Measurements from ENCODE around the gene AGPAT4. TPM values are rescaled to one million over a fixed set of nuclear protein-coding genes. Genes with fewer than 3 reads are reported as not detected.

Gene AGPAT4
- total and polyA plus RNA-seq, 2 donors (not counting 3 experiments of a cell fraction or from before 2014, with no cell fraction given): 10.2 to 15.2 TPM

- no TSS peak for BruUV-seq (replicated peaks)
- Histone ChIP-seq H2AFZ (ENCODE audit: low read depth, low read length) (no peak overlapping the region), H3K4me2 (ENCODE audit: insufficient read depth, low read length) (no peak overlapping the region), H3K27me3 (ENCODE audit: control insufficient read depth in 2 of 2, insufficient read depth in 2 of 2, low read length in 2 of 2) (peaks cover 6% of the 10 kb centered on the region in 2 experiments), H3K27ac (ENCODE audit: insufficient read depth, low read depth, low read length) (no peak overlapping the region), H3K9me3 (replicated peaks; ENCODE audit: control insufficient read depth, insufficient read depth, low read length) (no peaks in the 10 kb centered on the region), H3K9me1 (replicated peaks; ENCODE audit: control insufficient read depth, extremely low read depth, insufficient read depth, low read length) (no peaks in the 10 kb centered on the region), H3K4me1 (ENCODE audit: control insufficient read depth, extremely low read depth, insufficient read depth, low read length) (no peaks in the 10 kb centered on the region), H3K9ac (replicated peaks; ENCODE audit: extremely low read depth, insufficient read depth, low read length) (no peak overlapping the region), H4K20me1 (replicated peaks; ENCODE audit: control insufficient read depth, extremely low read depth, insufficient read depth, low read length) (no peaks in the 10 kb centered on the region), H3K4me3 (replicated peaks in 1 of 3; ENCODE audit: insufficient read depth in 1 of 3, low read depth in 1 of 3, low read length in 3 of 3) (no peak overlapping the region), H3K36me3 (ENCODE audit: control insufficient read depth in 2 of 2, extremely low read depth in 1 of 2, insufficient read depth in 2 of 2, low read length in 2 of 2) (no peaks in the 10 kb centered on the region), H3K79me2 (ENCODE audit: control insufficient read depth, insufficient read depth, low read length) (no peaks in the 10 kb centered on the region)
- POLR2A ChIA-PET: no interaction called here
- intact Hi-C loops (cut with micrococcal nuclease): no loop called here
- TF ChIP-seq POLR2A (IDR thresholded peaks at IDR 0.05; ENCODE audit: low read depth, low read length) (no peak), JUN (IDR thresholded peaks at IDR 0.05; ENCODE audit: borderline replicate concordance, insufficient read depth, insufficient read length, low read depth) (no peak), EZH2 (IDR thresholded peaks at IDR 0.05; ENCODE audit: borderline replicate concordance, low read depth, low read length, severe bottlenecking) (no peak), MAX (IDR thresholded peaks at IDR 0.05; ENCODE audit: insufficient read depth, insufficient read length) (no peak), MYC (IDR thresholded peaks at IDR 0.05; ENCODE audit: low read depth, low read length) (no peak), CTCF (IDR thresholded peaks at IDR 0.05; ENCODE audit: extremely low read depth in 1 of 2, insufficient read depth in 1 of 2, low read depth in 1 of 2, low read length in 2 of 2) (no peak), FOS (IDR thresholded peaks at IDR 0.05; ENCODE audit: borderline replicate concordance, insufficient read depth, low read length) (no peak), POLR2AphosphoS5 (IDR thresholded peaks at IDR 0.05; ENCODE audit: insufficient read depth, low read depth, low read length) (no peak), GATA2 (IDR thresholded peaks at IDR 0.05; ENCODE audit: insufficient read depth, insufficient read length, low read depth, low read length) (no peak)
- dilution Hi-C loops (cut with MboI; ENCODE audit: extremely low pct_ligation_motif_present, low sequenced_read_pairs): no loop called here
- DNase-seq (ENCODE audit: low read depth, low spot score): no peak
- CTCF ChIA-PET: no interaction called here
- no peak for FAIRE-seq
These were observed 7.2 kb upstream of the AGPAT4 start for GRCh38 chr6:161281092-161281491.
